HG03196 (cell line): ENCODE data around the gene PRG3.
"Not testable (repeated sequence)": the region's sequence is repeated elsewhere in the genome, so short reads cannot be mapped to it uniquely, and the experiment has no call there.

Source experiments
- ATAC-seq: cut with Tn5 transposase; IDR thresholded peaks from one replicate; pipeline ENCODE4 v1.9.1; 2021; ENCODE audit not compliant: unreplicated experiment

Gene PRG3

GRCh38 chr11:57341250-57341808 is 39.6 kb downstream of the PRG3 start:
- ATAC-seq, result no peak

GRCh38 chr11:57340039-57340615 is 40.8 kb downstream of the PRG3 start:
- no peak for ATAC-seq

GRCh38 chr11:57339328-57339727 is 41.6 kb downstream of the PRG3 start:
- ATAC-seq, result no peak

GRCh38 chr11:57338142-57338541 is 42.8 kb downstream of the PRG3 start, which contains the start of gene P2RX3:
Gene P2RX3 (plus strand): TSS chr11:57338352. CDS start chr11:57338551, 199 bp downstream.
- no peak for ATAC-seq

- ATAC-seq, result not testable (repeated sequence)
These were observed 44.1 kb downstream of the PRG3 start for GRCh38 chr11:57336856-57337255.

- ATAC-seq, result no peak
These were observed 44.8 kb downstream of the PRG3 start for GRCh38 chr11:57336111-57336666.

GRCh38 chr11:57335343-57336110 is 45.4 kb downstream of the PRG3 start, which contains the start of gene SSRP1:
Gene SSRP1 (minus strand): TSS chr11:57335892. CDS start chr11:57335121, 771 bp downstream.
- peak; percentile 99 for ATAC-seq

GRCh38 chr11:57335023-57335342 is 46.0 kb downstream of the PRG3 start:
- ATAC-seq, result no peak

- ATAC-seq, result no peak
These were observed 48.1 kb downstream of the PRG3 start for GRCh38 chr11:57332694-57333440.

GRCh38 chr11:57331720-57332119 is 49.2 kb downstream of the PRG3 start:
- no peak for ATAC-seq

- ATAC-seq, result no peak
These were observed 50.9 kb downstream of the PRG3 start for GRCh38 chr11:57330029-57330428.

GRCh38 chr11:57327721-57328120 is 53.2 kb downstream of the PRG3 start:
- ATAC-seq, result no peak
